OCI-LY7 (cell line): Measurements from ENCODE around the gene SLC5A12. TPM values are rescaled to one million over a fixed set of nuclear protein-coding genes. Genes with fewer than 3 reads are reported as not detected.
A peak's percentile ranks its signal among the peaks of the same experiment; 100 is the strongest.

ENCODE experiments used
- BruUV-seq: library from RNA; stranded (reverse); fragments of 400-500 nt; replicated peaks from 2 replicates; lab custom pipeline; 2021; lab: Mats Ljungman, UMichigan
- CTCF ChIA-PET: fragments of 300-600 bp; sonication (Branson Sonifier 250); formaldehyde crosslinking; loops from one replicate; lab custom pipeline; 2022; ENCODE audit warnings: antibody characterized with exemption; ENCODE audit not compliant: unreplicated experiment; lab: Charles Lee
- POLR2A ChIA-PET: fragments of 300-600 bp; sonication (Branson Sonifier 250); formaldehyde crosslinking; loops from one replicate; lab custom pipeline; 2022; ENCODE audit warnings: antibody characterized with exemption; lab: Charles Lee
- DNase-seq: peaks from one replicate; pipeline ENCODE4 v3.0.0-alpha.2; 2015; ENCODE audit warnings: low spot score
- H2AFZ ChIP-seq: fragments of 200-600 bp; sonication (generic), shearing (Covaris generic); 2 replicates; pipeline ENCODE4 v1.6.1; 2014; ENCODE audit warnings: mild to moderate bottlenecking, antibody characterized with exemption, low read length, moderate library complexity
- H3K27ac ChIP-seq: fragments of 200-600 bp; sonication (generic); 2 replicates; pipeline ENCODE4 v1.5.1; 2014; ENCODE audit warnings: mixed run types, low read depth, mild to moderate bottlenecking, moderate library complexity, low read length, inconsistent platforms; ENCODE audit not compliant: poor library complexity, severe bottlenecking
- H3K36me3 ChIP-seq: fragments of 200-600 bp; sonication (generic); 2 replicates; pipeline ENCODE4 v1.6.1; 2014; ENCODE audit warnings: mild to moderate bottlenecking, antibody characterized with exemption, low read length, moderate library complexity, mixed read lengths; ENCODE audit not compliant: insufficient read depth
- H3K4me1 ChIP-seq: fragments of 200-600 bp; sonication (generic); 2 replicates; pipeline ENCODE4 v1.5.1; 2014; ENCODE audit warnings: mild to moderate bottlenecking, low read length; ENCODE audit not compliant: insufficient read depth, poor library complexity, severe bottlenecking
- H3K4me2 ChIP-seq: fragments of 200-600 bp; sonication (generic); 2 replicates; pipeline ENCODE4 v1.6.1; 2014; ENCODE audit warnings: mild to moderate bottlenecking, low read length
- H3K4me3 ChIP-seq: fragments of 200-600 bp; sonication (generic); 2 replicates; pipeline ENCODE4 v1.5.1; 2014; ENCODE audit warnings: mild to moderate bottlenecking, low read depth, low read length; ENCODE audit not compliant: poor library complexity, severe bottlenecking
- H3K79me2 ChIP-seq: fragments of 200-600 bp; sonication (generic); 2 replicates; pipeline ENCODE4 v1.6.1; 2016; ENCODE audit warnings: low read depth, mild to moderate bottlenecking, low read length, moderate library complexity, mixed read lengths; ENCODE audit not compliant: insufficient read depth
- H3K9me2 ChIP-seq: fragments of 200-600 bp; sonication (generic); 2 replicates; pipeline ENCODE4 v1.6.1; 2016; ENCODE audit warnings: mild to moderate bottlenecking, low read length, mixed read lengths; ENCODE audit not compliant: insufficient read depth
- H3K9me3 ChIP-seq: fragments of 200-600 bp; sonication (generic); 2 replicates; pipeline ENCODE4 v1.6.1; 2014; ENCODE audit warnings: mild to moderate bottlenecking, mixed run types, low read length, mixed read lengths
- H4K20me1 ChIP-seq: fragments of 200-600 bp; sonication (generic); 2 replicates; pipeline ENCODE4 v1.6.1; 2014; ENCODE audit warnings: mild to moderate bottlenecking, antibody characterized with exemption, low read length, moderate library complexity, mixed read lengths; ENCODE audit not compliant: insufficient read depth
- EZH2phosphoT487 ChIP-seq: fragments of 200-600 bp; sonication (generic); IDR thresholded peaks from 2 replicates; pipeline ENCODE4 v1.6.1; 2018; ENCODE audit warnings: low read depth, borderline replicate concordance, mild to moderate bottlenecking, mixed run types, antibody characterized with exemption, low read length, moderate library complexity, mixed read lengths
- intact Hi-C: fragments of 100-400 bp; cut with micrococcal nuclease; formaldehyde crosslinking; loops from one replicate; pipeline ENCODE4 v1.10.0; 2022; ENCODE audit not compliant: unreplicated experiment
- total RNA-seq, 2 experiments: library from RNA; depleted of rRNA in 1 of 2; stranded (reverse); fragments of >200 nt in 1 of 2; shearing (Covaris generic) in 1 of 2; gene quantifications; 2 replicates each; pipeline ENCODE4 v1.2.3, GENCODE V29; 2014 to 2022
- TF ChIP-seq, protein P1 (sequence below): fragments of 200-600 bp; sonication (generic); conservative IDR thresholded peaks from 2 replicates; pipeline ENCODE4 v1.5.1; 2014; ENCODE audit warnings: mild to moderate bottlenecking, antibody characterized with exemption, low read length, moderate library complexity, mixed read lengths

Gene SLC5A12
- total RNA-seq, 2 experiments from 2014 or later, result not detected

DNA sequence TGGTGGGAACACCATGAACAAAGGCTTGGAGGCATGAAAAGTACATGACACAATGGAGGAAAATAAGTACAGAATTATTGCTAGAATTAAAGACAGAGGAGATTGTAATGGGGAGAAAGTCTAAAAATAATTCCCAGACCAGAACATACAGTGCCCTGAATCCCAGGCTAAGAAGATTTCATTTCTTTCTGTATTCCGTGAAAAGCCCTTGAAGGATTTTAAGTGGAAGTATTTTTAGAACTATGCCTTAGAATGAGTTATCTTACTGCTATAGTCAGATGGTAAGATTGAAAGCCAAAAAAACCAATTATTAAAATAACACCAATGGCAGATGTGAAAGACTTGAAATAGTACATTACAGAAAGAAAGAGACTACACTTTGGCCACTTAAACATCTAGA is 36.1 kb upstream of the SLC5A12 start:
- CTCF ChIA-PET, result no interaction called here

DNA sequence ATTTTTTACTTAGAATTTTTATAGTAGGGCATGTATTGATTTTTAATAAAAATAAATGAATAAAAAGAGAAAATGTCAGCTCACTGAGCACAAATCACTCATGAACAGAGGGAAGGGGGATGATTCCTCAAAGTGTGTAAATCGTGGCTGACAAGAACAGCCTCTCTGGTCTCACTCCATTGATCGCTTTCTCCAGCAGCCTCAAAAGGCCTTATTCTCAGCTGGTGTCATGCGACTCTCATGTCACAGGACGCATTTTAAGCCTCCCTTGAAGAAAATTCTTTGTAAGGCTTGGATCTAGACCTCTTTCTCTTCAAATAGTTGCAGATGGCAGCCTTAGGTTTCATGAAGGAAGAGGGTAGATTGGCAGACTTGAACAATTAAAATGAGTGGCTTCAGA is 33.9 kb upstream of the SLC5A12 start:
- no peaks in the 10 kb centered on the region for H3K36me3 ChIP-seq
- H3K9me3 ChIP-seq, result no peaks in the 10 kb centered on the region
- ChIA-PET CTCF (no interaction called here), POLR2A (interaction anchor here (1.0 kb wide), 1 partner anchor 185 kb away, joined by 3 read pairs; no protein-coding TSS in a partner anchor)
- H3K4me1 ChIP-seq, result no peaks in the 10 kb centered on the region
- DNase-seq, result peak; percentile 13
- no peaks in the 10 kb centered on the region for H3K9me2 ChIP-seq
- no peak for TF ChIP-seq EZH2phosphoT487
- TF ChIP-seq, protein P1, sequence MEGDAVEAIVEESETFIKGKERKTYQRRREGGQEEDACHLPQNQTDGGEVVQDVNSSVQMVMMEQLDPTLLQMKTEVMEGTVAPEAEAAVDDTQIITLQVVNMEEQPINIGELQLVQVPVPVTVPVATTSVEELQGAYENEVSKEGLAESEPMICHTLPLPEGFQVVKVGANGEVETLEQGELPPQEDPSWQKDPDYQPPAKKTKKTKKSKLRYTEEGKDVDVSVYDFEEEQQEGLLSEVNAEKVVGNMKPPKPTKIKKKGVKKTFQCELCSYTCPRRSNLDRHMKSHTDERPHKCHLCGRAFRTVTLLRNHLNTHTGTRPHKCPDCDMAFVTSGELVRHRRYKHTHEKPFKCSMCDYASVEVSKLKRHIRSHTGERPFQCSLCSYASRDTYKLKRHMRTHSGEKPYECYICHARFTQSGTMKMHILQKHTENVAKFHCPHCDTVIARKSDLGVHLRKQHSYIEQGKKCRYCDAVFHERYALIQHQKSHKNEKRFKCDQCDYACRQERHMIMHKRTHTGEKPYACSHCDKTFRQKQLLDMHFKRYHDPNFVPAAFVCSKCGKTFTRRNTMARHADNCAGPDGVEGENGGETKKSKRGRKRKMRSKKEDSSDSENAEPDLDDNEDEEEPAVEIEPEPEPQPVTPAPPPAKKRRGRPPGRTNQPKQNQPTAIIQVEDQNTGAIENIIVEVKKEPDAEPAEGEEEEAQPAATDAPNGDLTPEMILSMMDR, result no peak
- H3K4me3 ChIP-seq, result no peak overlapping the region
- H4K20me1 ChIP-seq, result no peaks in the 10 kb centered on the region
- H3K79me2 ChIP-seq, result no peaks in the 10 kb centered on the region
- no TSS peak for BruUV-seq
- intact Hi-C loops, result loop anchor here (2.0 to 10.0 kb wide), 3 partner anchors 159 to 739 kb away; no protein-coding TSS in a partner anchor
- no peak overlapping the region for H3K27ac ChIP-seq
- no peak overlapping the region for H3K4me2 ChIP-seq
- H2AFZ ChIP-seq, result peak overlapping the region; percentile 81

More for the DNA sequence above, 36.1 kb upstream of the SLC5A12 start:
- Histone ChIP-seq H3K4me2 (no peak overlapping the region), H4K20me1 (no peaks in the 10 kb centered on the region), H3K4me1 (no peaks in the 10 kb centered on the region), H3K36me3 (no peaks in the 10 kb centered on the region), H3K4me3 (no peak overlapping the region), H3K79me2 (no peaks in the 10 kb centered on the region), H2AFZ (no peak overlapping the region), H3K27ac (no peak overlapping the region), H3K9me2 (no peaks in the 10 kb centered on the region), H3K9me3 (no peaks in the 10 kb centered on the region)
- POLR2A ChIA-PET, result interaction anchor here (0.6 to 2.1 kb wide), 5 partner anchors 16 to 390 kb away, joined by 3 to 7 read pairs (median 3); no protein-coding TSS in a partner anchor
- DNase-seq, result no peak
- no TSS peak for BruUV-seq
- TF ChIP-seq, protein P1, result no peak
- no peak for TF ChIP-seq EZH2phosphoT487
- intact Hi-C loops, result loop anchor here (10.0 kb wide), 2 partner anchors 367 to 737 kb away; no protein-coding TSS in a partner anchor

DNA sequence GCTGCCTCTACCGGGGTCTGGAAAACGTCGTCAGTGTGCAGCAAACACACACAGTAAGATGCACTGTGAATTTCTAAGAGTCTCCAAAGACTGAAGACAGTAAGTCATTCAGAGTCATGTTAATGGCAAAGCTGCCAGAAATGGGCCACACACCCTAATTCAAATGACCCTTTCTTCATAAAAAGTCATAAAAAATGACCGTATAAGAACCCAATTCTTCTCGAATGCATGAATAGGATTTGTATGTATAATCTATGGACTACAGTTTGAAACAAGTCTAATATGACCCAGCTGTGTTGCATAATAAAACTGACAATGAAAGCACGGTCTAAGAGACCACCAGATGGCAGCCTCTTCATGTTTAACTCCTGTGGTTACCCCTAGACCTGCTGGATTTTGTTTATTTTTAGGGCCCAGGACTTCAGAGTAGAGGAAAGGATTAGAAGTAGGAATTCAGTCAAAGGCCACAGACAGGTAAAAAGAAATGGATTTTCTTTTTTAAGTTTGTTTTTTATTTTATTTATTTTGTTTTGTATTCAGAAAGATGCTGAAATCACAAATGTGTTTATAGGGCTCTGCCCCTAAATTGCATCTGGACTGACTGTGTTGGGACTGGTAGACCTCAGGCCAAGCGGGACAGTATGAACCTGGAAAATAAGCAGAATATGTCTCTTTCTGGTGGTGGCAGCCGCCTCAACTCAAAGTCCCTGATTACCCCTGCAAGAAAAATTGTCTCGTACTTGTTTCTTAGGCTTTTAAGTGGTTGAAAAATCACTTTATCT is 32.1 kb upstream of the SLC5A12 start:
- H3K4me1 ChIP-seq, result no peaks in the 10 kb centered on the region
- H3K4me3 ChIP-seq, result no peak overlapping the region
- H3K27ac ChIP-seq, result no peak overlapping the region
- H3K9me2 ChIP-seq, result no peaks in the 10 kb centered on the region
- no TSS peak for BruUV-seq
- peak; percentile 75 for DNase-seq
- ChIA-PET POLR2A (no interaction called here), CTCF (no interaction called here)
- no peak overlapping the region for H3K4me2 ChIP-seq
- TF ChIP-seq EZH2phosphoT487, result no peak
- TF ChIP-seq, protein P1, result peak; percentile 97
- no peaks in the 10 kb centered on the region for H3K79me2 ChIP-seq
- no peaks in the 10 kb centered on the region for H3K9me3 ChIP-seq
- intact Hi-C loops, result loop anchor here (1.0 to 10.0 kb wide), 4 partner anchors 161 to 741 kb away; no protein-coding TSS in a partner anchor
- no peaks in the 10 kb centered on the region for H3K36me3 ChIP-seq
- H4K20me1 ChIP-seq, result no peaks in the 10 kb centered on the region
- H2AFZ ChIP-seq, result no peak overlapping the region
